ENCODE results near the gene ATXN1. TPM values are rescaled to one million over a fixed set of nuclear protein-coding genes. Genes with fewer than 3 reads are reported as not detected.

The ATXN1 gene
- polyA plus RNA-seq, 1 donor (not counting 4 experiments of a cell fraction or from before 2014, with no cell fraction given), result 9.7 TPM

- Histone ChIP-seq H3K9ac (ENCODE audit: control insufficient read depth, extremely low read depth, insufficient read depth, low read length) (no peak overlapping the region), H3K36me3 (ENCODE audit: control insufficient read depth in 2 of 2, extremely low read depth in 1 of 2, insufficient read depth in 2 of 2, low read length in 2 of 2) (peaks cover 0 to 5% of the 10 kb centered on the region in 2 experiments), H3K79me2 (ENCODE audit: control insufficient read depth, insufficient read depth, low read length) (no peaks in the 10 kb centered on the region), H3K27ac (ENCODE audit: control insufficient read depth, insufficient read depth, low read length) (no peak overlapping the region), H2AFZ (ENCODE audit: control insufficient read depth, low read length) (no peak overlapping the region), H3K9me1 (ENCODE audit: control insufficient read depth, extremely low read depth, insufficient read depth, low read length) (no peaks in the 10 kb centered on the region), H3K9me3 (ENCODE audit: control insufficient read depth, low read depth, low read length) (no peaks in the 10 kb centered on the region), H3K4me3 (ENCODE audit: control insufficient read depth in 2 of 3, extremely low read depth in 1 of 3, insufficient read depth in 2 of 3, low read depth in 1 of 3, low read length in 3 of 3) (no peak overlapping the region), H4K20me1 (ENCODE audit: control insufficient read depth, extremely low read depth, insufficient read depth, low read length) (no peaks in the 10 kb centered on the region), H3K4me1 (ENCODE audit: control insufficient read depth, extremely low read depth, insufficient read depth, low read length) (peaks cover 29% of the 10 kb centered on the region), H3K4me2 (ENCODE audit: control insufficient read depth, extremely low read depth, insufficient read depth, low read depth, low read length) (no peak overlapping the region), H3K27me3 (ENCODE audit: control insufficient read depth, extremely low read depth, insufficient read depth, low read length) (no peaks in the 10 kb centered on the region)
- dilution Hi-C loops (cut with MboI; ENCODE audit: extremely low pct_ligation_motif_present, low sequenced_read_pairs), result no loop called here
- TF ChIP-seq, protein P1, sequence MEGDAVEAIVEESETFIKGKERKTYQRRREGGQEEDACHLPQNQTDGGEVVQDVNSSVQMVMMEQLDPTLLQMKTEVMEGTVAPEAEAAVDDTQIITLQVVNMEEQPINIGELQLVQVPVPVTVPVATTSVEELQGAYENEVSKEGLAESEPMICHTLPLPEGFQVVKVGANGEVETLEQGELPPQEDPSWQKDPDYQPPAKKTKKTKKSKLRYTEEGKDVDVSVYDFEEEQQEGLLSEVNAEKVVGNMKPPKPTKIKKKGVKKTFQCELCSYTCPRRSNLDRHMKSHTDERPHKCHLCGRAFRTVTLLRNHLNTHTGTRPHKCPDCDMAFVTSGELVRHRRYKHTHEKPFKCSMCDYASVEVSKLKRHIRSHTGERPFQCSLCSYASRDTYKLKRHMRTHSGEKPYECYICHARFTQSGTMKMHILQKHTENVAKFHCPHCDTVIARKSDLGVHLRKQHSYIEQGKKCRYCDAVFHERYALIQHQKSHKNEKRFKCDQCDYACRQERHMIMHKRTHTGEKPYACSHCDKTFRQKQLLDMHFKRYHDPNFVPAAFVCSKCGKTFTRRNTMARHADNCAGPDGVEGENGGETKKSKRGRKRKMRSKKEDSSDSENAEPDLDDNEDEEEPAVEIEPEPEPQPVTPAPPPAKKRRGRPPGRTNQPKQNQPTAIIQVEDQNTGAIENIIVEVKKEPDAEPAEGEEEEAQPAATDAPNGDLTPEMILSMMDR (optimal IDR thresholded peaks at IDR 0.05 in 1 of 3, IDR thresholded peaks at IDR 0.05 in 1 of 3, conservative IDR thresholded peaks at IDR 0.05 in 1 of 3; ENCODE audit: extremely low read depth in 1 of 3, insufficient read depth in 2 of 3, low read length in 3 of 3), result no peak
- no peak for TF ChIP-seq EZH2 (IDR thresholded peaks at IDR 0.05; ENCODE audit: low read length)
- FAIRE-seq (no peak), DNase-seq (ENCODE audit: low read depth, low spot score) (no peak)
Observed at GRCh38 chr6:16324184-16324583, 437.1 kb downstream of the ATXN1 start.

DNA sequence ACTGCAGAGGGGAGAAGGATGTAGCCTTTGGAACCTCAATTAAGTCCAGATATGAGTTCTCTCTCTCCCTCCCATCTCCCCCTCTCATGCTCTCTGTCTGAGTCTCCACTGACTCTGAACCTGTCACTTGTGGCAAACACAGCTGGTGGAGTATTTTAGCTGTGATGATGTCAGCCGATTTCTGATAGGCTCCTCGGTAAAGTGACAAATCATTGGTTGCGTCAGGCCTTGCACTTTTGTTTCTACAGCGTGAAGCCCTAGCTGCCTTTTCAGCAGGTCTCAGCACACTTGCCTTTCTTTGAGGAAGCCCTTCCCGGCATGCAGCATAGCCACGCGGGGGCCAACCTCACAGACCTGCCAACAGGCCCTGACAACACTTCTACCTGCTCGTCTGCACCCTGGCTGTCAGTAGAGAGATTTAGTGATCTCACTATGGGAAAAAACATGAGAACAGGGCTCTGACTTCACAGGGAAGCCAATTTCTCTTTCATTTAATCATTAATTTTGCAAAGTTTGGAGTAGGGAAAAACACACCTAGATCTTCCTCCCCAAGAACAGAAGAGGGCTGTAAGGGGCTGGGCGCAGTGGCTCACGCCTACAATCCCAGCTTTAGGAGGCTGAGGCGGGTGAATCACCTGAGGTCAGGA, 438.5 kb downstream of the ATXN1 start:
- peak overlapping the region; percentile 2 for H3K27ac ChIP-seq (ENCODE audit: control insufficient read depth, insufficient read depth, low read length)
- no peak overlapping the region for H2AFZ ChIP-seq (ENCODE audit: control insufficient read depth, low read length)
- H3K27me3 ChIP-seq (ENCODE audit: control insufficient read depth, extremely low read depth, insufficient read depth, low read length), result no peaks in the 10 kb centered on the region
- FAIRE-seq, result peak; percentile 79
- peak overlapping the region; percentile 18 for H3K9ac ChIP-seq (ENCODE audit: control insufficient read depth, extremely low read depth, insufficient read depth, low read length)
- H3K9me1 ChIP-seq (ENCODE audit: control insufficient read depth, extremely low read depth, insufficient read depth, low read length), result no peaks in the 10 kb centered on the region
- peak overlapping the region; percentile 9 for H3K4me2 ChIP-seq (ENCODE audit: control insufficient read depth, extremely low read depth, insufficient read depth, low read depth, low read length)
- no peaks in the 10 kb centered on the region for H3K9me3 ChIP-seq (ENCODE audit: control insufficient read depth, low read depth, low read length)
- H3K79me2 ChIP-seq (ENCODE audit: control insufficient read depth, insufficient read depth, low read length), result no peaks in the 10 kb centered on the region
- dilution Hi-C loops (cut with MboI; ENCODE audit: extremely low pct_ligation_motif_present, low sequenced_read_pairs), result no loop called here
- TF ChIP-seq EZH2 (IDR thresholded peaks at IDR 0.05; ENCODE audit: low read length), result no peak
- TF ChIP-seq, protein P1 (optimal IDR thresholded peaks at IDR 0.05 in 1 of 3, IDR thresholded peaks at IDR 0.05 in 1 of 3, conservative IDR thresholded peaks at IDR 0.05 in 1 of 3; ENCODE audit: extremely low read depth in 1 of 3, insufficient read depth in 2 of 3, low read length in 3 of 3), result no peak
- H4K20me1 ChIP-seq (ENCODE audit: control insufficient read depth, extremely low read depth, insufficient read depth, low read length), result no peaks in the 10 kb centered on the region
- peak; percentile 50 for DNase-seq (ENCODE audit: low read depth, low spot score)
- peaks cover 38% of the 10 kb centered on the region for H3K4me1 ChIP-seq (ENCODE audit: control insufficient read depth, extremely low read depth, insufficient read depth, low read length)
- peaks cover 0 to 5% of the 10 kb centered on the region in 2 experiments for H3K36me3 ChIP-seq (ENCODE audit: control insufficient read depth in 2 of 2, extremely low read depth in 1 of 2, insufficient read depth in 2 of 2, low read length in 2 of 2)
- H3K4me3 ChIP-seq (ENCODE audit: control insufficient read depth in 2 of 3, extremely low read depth in 1 of 3, insufficient read depth in 2 of 3, low read depth in 1 of 3, low read length in 3 of 3), result no peak overlapping the region

Data from keratinocyte (primary cell).